SJSA1 (cell line): ENCODE results near the gene NLN. TPM values are rescaled to one million over a fixed set of nuclear protein-coding genes. Genes with fewer than 3 reads are reported as not detected.

ENCODE experiments used
- DNase-seq, 2 experiments: peaks; one replicate each; pipeline ENCODE4 v3.0.0-alpha.2; 2015 to 2020; ENCODE audit warnings: low spot score in 2 of 2, low read depth in 1 of 2
- H3K27ac ChIP-seq: fragments of 250-450 bp; sonication (Bioruptor Pico); 2 replicates; pipeline ENCODE4 v1.5.1; 2020; ENCODE audit warnings: mild to moderate bottlenecking, moderate library complexity
- H3K27me3 ChIP-seq: fragments of 250-450 bp; sonication (Bioruptor Pico); replicated peaks from 2 replicates; pipeline ENCODE4 v1.5.1; 2020; ENCODE audit warnings: mild to moderate bottlenecking, moderate library complexity
- H3K36me3 ChIP-seq: fragments of 250-450 bp; sonication (Bioruptor Pico); 2 replicates; pipeline ENCODE4 v1.5.1; 2020; ENCODE audit warnings: mild to moderate bottlenecking
- H3K4me1 ChIP-seq: fragments of 250-450 bp; sonication (Bioruptor Pico); replicated peaks from 2 replicates; pipeline ENCODE4 v1.6.1; 2021; ENCODE audit warnings: mild to moderate bottlenecking
- H3K4me3 ChIP-seq: fragments of 250-450 bp; sonication (Bioruptor Pico); 2 replicates; pipeline ENCODE4 v1.5.1; 2020; ENCODE audit warnings: mild to moderate bottlenecking
- H3K9me3 ChIP-seq: fragments of 250-450 bp; sonication (Bioruptor Pico); replicated peaks from 2 replicates; pipeline ENCODE4 v1.5.1; 2020; ENCODE audit warnings: mild to moderate bottlenecking
- total RNA-seq: library from RNA; depleted of rRNA; stranded (reverse); fragments of >200 nt; shearing (Covaris generic); gene quantifications from 2 replicates; pipeline ENCODE4 v1.2.3, GENCODE V29; 2014

NLN gene
- total RNA-seq, 1 experiment from 2014 or later, result 32.4 TPM

GRCh38 chr5:65742565-65743231 lies 20.7 kb downstream of the NLN start:
- no peaks in the 10 kb centered on the region for H3K9me3 ChIP-seq
- H3K27me3 ChIP-seq, result no peaks in the 10 kb centered on the region
- H3K4me3 ChIP-seq, result no peak overlapping the region
- H3K27ac ChIP-seq, result peak overlapping the region; percentile 3; the same call in 1 of the 2 replicates
- no peaks in the 10 kb centered on the region; the same call in 1 of the 2 replicates for H3K36me3 ChIP-seq
- H3K4me1 ChIP-seq, result peaks cover 5% of the 10 kb centered on the region
- DNase-seq, result peak in 1 of 2 experiments; percentile 68

- H3K27me3 ChIP-seq, result no peaks in the 10 kb centered on the region
- H3K9me3 ChIP-seq, result no peaks in the 10 kb centered on the region
- H3K36me3 ChIP-seq, result no peaks in the 10 kb centered on the region
- H3K4me3 ChIP-seq, result no peak overlapping the region
- DNase-seq, result no peak
- H3K27ac ChIP-seq, result no peak overlapping the region
- no peaks in the 10 kb centered on the region for H3K4me1 ChIP-seq
Measured at GRCh38 chr5:65749221-65749844, 27.3 kb downstream of the NLN start.

GRCh38 chr5:65749956-65750355 lies 28.0 kb downstream of the NLN start:
- Histone ChIP-seq H3K9me3 (no peaks in the 10 kb centered on the region), H3K27me3 (no peaks in the 10 kb centered on the region), H3K4me1 (no peaks in the 10 kb centered on the region), H3K4me3 (no peak overlapping the region), H3K27ac (no peak overlapping the region), H3K36me3 (no peaks in the 10 kb centered on the region)
- DNase-seq, result no peak

GRCh38 chr5:65750938-65751337 lies 28.9 kb downstream of the NLN start:
- Histone ChIP-seq H3K9me3 (no peaks in the 10 kb centered on the region), H3K36me3 (no peaks in the 10 kb centered on the region), H3K27me3 (no peaks in the 10 kb centered on the region), H3K27ac (no peak overlapping the region), H3K4me3 (no peak overlapping the region), H3K4me1 (no peaks in the 10 kb centered on the region)
- no peak for DNase-seq

- no peak overlapping the region for H3K27ac ChIP-seq
- no peaks in the 10 kb centered on the region for H3K9me3 ChIP-seq
- H3K36me3 ChIP-seq, result no peaks in the 10 kb centered on the region
- H3K4me3 ChIP-seq, result no peak overlapping the region
- H3K27me3 ChIP-seq, result no peaks in the 10 kb centered on the region
- no peaks in the 10 kb centered on the region for H3K4me1 ChIP-seq
- DNase-seq, result no peak
Measured at GRCh38 chr5:65753189-65753588, 31.2 kb downstream of the NLN start.

GRCh38 chr5:65758546-65759144 lies 36.6 kb downstream of the NLN start:
- Histone ChIP-seq H3K4me3 (no peak overlapping the region), H3K4me1 (peaks cover 13% of the 10 kb centered on the region), H3K27me3 (no peaks in the 10 kb centered on the region), H3K9me3 (no peaks in the 10 kb centered on the region), H3K36me3 (peaks cover 29% of the 10 kb centered on the region), H3K27ac (no peak overlapping the region)
- no peak for DNase-seq

GRCh38 chr5:65760504-65761275 lies 38.7 kb downstream of the NLN start:
- Histone ChIP-seq H3K36me3 (peaks cover 29% of the 10 kb centered on the region), H3K4me3 (no peak overlapping the region), H3K4me1 (peaks cover 13% of the 10 kb centered on the region), H3K9me3 (no peaks in the 10 kb centered on the region), H3K27ac (no peak overlapping the region), H3K27me3 (no peaks in the 10 kb centered on the region)
- peak in 1 of 2 experiments; percentile 33 for DNase-seq

- no peaks in the 10 kb centered on the region for H3K27me3 ChIP-seq
- no peak overlapping the region for H3K4me3 ChIP-seq
- H3K27ac ChIP-seq, result no peak overlapping the region
- peaks cover 43% of the 10 kb centered on the region for H3K36me3 ChIP-seq
- H3K9me3 ChIP-seq, result no peaks in the 10 kb centered on the region; the same call in 1 of the 2 replicates
- DNase-seq, result no peak
- H3K4me1 ChIP-seq, result peaks cover 13% of the 10 kb centered on the region
Measured at GRCh38 chr5:65762234-65762633, 40.2 kb downstream of the NLN start.

- Histone ChIP-seq H3K9me3 (no peaks in the 10 kb centered on the region; the same call in 1 of the 2 replicates), H3K36me3 (peaks cover 44% of the 10 kb centered on the region), H3K27me3 (no peaks in the 10 kb centered on the region), H3K4me3 (no peak overlapping the region), H3K4me1 (peaks cover 30% of the 10 kb centered on the region), H3K27ac (no peak overlapping the region)
- no peak for DNase-seq
Measured at GRCh38 chr5:65765582-65765981, 43.6 kb downstream of the NLN start.

GRCh38 chr5:65766175-65766574 lies 44.2 kb downstream of the NLN start:
- no peaks in the 10 kb centered on the region for H3K27me3 ChIP-seq
- H3K9me3 ChIP-seq, result no peaks in the 10 kb centered on the region; the same call in 1 of the 2 replicates
- H3K36me3 ChIP-seq, result peaks cover 41% of the 10 kb centered on the region

GRCh38 chr5:65766781-65767180 lies 44.8 kb downstream of the NLN start:
- H3K27me3 ChIP-seq, result no peaks in the 10 kb centered on the region
- H3K4me1 ChIP-seq, result peaks cover 30% of the 10 kb centered on the region
- H3K4me3 ChIP-seq, result no peak overlapping the region
- H3K36me3 ChIP-seq, result peaks cover 41% of the 10 kb centered on the region
- no peaks in the 10 kb centered on the region; the same call in 1 of the 2 replicates for H3K9me3 ChIP-seq
- DNase-seq, result no peak
- no peak overlapping the region for H3K27ac ChIP-seq

More at GRCh38 chr5:65766175-65766574, 44.2 kb downstream of the NLN start:
- peaks cover 28% of the 10 kb centered on the region for H3K4me1 ChIP-seq
- DNase-seq, result no peak
- no peak overlapping the region for H3K4me3 ChIP-seq
- no peak overlapping the region for H3K27ac ChIP-seq

- Histone ChIP-seq H3K27ac (no peak overlapping the region), H3K4me1 (peaks cover 30% of the 10 kb centered on the region), H3K36me3 (peaks cover 38% of the 10 kb centered on the region), H3K9me3 (no peaks in the 10 kb centered on the region; the same call in 1 of the 2 replicates), H3K27me3 (no peaks in the 10 kb centered on the region), H3K4me3 (no peak overlapping the region)
- no peak for DNase-seq
Measured at GRCh38 chr5:65767565-65767964, 45.6 kb downstream of the NLN start.

GRCh38 chr5:65768723-65769346 lies 46.8 kb downstream of the NLN start:
- H3K4me1 ChIP-seq, result peaks cover 33% of the 10 kb centered on the region
- H3K27ac ChIP-seq, result peak overlapping the region; percentile 60
- peaks cover 31% of the 10 kb centered on the region for H3K36me3 ChIP-seq
- no peaks in the 10 kb centered on the region for H3K27me3 ChIP-seq
- DNase-seq, result no peak
- no peaks in the 10 kb centered on the region; the same call in 1 of the 2 replicates for H3K9me3 ChIP-seq
- no peak overlapping the region for H3K4me3 ChIP-seq
